ENCODE data around the gene PGBD2.

The PGBD2 gene

DNA sequence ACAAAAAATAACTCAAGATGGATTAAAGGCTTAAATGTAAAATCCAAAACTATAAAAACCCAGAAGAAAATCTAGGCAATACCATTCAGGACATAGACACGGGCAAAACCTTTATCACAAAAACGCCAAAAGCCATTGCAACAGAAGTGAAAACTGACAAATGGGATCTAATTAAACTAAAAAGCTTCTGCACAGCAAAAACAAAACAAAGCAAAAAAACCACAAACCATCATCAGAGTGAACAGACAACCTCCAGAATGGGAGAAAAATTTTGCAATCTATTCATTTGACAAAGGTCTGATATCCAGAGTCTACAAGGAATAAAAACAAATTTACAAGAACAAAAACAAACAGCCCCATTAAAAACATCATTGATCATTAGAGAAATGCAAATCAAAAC lies 4.5 kb upstream of the PGBD2 start:
- TF ChIP-seq, protein P1, sequence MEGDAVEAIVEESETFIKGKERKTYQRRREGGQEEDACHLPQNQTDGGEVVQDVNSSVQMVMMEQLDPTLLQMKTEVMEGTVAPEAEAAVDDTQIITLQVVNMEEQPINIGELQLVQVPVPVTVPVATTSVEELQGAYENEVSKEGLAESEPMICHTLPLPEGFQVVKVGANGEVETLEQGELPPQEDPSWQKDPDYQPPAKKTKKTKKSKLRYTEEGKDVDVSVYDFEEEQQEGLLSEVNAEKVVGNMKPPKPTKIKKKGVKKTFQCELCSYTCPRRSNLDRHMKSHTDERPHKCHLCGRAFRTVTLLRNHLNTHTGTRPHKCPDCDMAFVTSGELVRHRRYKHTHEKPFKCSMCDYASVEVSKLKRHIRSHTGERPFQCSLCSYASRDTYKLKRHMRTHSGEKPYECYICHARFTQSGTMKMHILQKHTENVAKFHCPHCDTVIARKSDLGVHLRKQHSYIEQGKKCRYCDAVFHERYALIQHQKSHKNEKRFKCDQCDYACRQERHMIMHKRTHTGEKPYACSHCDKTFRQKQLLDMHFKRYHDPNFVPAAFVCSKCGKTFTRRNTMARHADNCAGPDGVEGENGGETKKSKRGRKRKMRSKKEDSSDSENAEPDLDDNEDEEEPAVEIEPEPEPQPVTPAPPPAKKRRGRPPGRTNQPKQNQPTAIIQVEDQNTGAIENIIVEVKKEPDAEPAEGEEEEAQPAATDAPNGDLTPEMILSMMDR (conservative IDR thresholded peaks at IDR 0.05; ENCODE audit: low read depth, low read length) = no peak
- Histone ChIP-seq H3K27ac (no peak overlapping the region), H4K20me1 (ENCODE audit: insufficient read depth) (no peaks in the 10 kb centered on the region), H2AFZ (ENCODE audit: low read depth) (no peak overlapping the region), H3K4me2 (peak overlapping the region; percentile 41), H3K4me1 (ENCODE audit: low read depth, poor library complexity, severe bottlenecking) (peaks cover 23% of the 10 kb centered on the region), H3K9ac (no peak overlapping the region), H3K79me2 (ENCODE audit: insufficient read depth, low read depth) (no peaks in the 10 kb centered on the region), H3K27me3 (ENCODE audit: insufficient read depth, low read depth) (no peaks in the 10 kb centered on the region), H3K4me3 (IDR thresholded peaks at IDR 0.05; ENCODE audit: insufficient read depth, low read depth, low read length) (no peak overlapping the region), H3K36me3 (ENCODE audit: insufficient read depth) (no peaks in the 10 kb centered on the region)

DNA sequence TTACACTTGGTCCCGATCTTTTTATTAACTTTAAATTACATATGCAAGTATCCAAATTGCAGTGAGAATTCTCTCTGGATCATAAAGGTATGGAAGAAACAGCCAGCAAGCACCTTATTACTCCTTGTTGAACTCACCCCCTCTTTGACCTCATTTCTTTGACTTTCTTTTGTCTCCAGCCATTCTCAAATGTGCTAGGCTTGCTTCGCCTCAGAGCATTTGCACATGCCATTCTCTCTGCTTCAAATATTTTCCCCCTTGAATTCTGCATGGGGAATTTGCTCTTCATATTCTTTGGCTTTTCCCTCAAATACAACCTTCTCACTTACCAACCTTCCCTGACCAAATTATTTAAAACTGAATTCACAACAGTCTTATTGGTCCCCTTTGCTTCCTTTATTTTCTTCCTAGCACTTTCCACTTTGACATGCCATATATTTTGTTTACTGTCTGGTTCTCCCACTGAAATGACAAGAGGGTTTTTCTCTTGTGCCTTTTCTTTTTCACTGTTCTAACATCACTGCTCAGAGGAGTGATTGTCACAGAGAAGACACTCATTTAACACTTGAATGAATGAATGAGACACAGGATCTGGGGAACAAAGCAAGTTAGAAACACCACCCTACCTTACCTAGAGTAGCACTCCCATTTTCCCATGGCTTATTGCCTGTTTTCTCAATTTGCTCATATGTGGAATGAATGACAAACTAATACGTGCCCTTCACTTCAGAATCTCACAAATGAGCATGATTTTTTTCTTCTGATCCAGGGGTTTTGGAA lies 1.4 kb upstream of the PGBD2 start:
- Histone ChIP-seq H3K79me2 (ENCODE audit: insufficient read depth, low read depth) (peaks cover 29% of the 10 kb centered on the region; the same call in 1 of the 2 replicates), H3K27ac (no peak overlapping the region), H3K36me3 (ENCODE audit: insufficient read depth) (no peaks in the 10 kb centered on the region), H2AFZ (ENCODE audit: low read depth) (peak overlapping the region; percentile 86; the same call in 1 of the 2 replicates), H3K27me3 (ENCODE audit: insufficient read depth, low read depth) (no peaks in the 10 kb centered on the region), H3K4me2 (peak overlapping the region; percentile 99), H4K20me1 (ENCODE audit: insufficient read depth) (no peaks in the 10 kb centered on the region), H3K4me1 (ENCODE audit: low read depth, poor library complexity, severe bottlenecking) (peaks cover 42% of the 10 kb centered on the region), H3K4me3 (IDR thresholded peaks at IDR 0.05; ENCODE audit: insufficient read depth, low read depth, low read length) (no peak overlapping the region), H3K9ac (no peak overlapping the region)
- TF ChIP-seq, protein P1 (conservative IDR thresholded peaks at IDR 0.05; ENCODE audit: low read depth, low read length) = no peak

DNA sequence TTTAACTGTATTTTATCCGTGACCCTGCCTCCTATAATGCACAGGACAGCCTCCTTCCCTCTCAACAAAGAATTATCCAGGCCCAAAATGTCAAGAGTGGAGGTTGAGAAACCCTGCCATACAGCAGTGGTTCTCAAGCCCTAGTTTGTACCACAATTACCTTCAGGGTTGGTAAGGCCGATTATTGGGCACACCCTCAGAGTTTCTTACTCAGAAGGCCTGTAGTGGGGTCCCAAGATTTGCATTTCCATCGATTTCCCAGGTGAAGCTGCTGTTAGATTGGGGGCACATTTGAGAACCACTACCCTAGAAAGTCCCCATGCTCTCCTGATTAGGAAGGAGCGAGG lies 400 bp upstream of the PGBD2 start:
- Histone ChIP-seq H3K4me2 (peak overlapping the region; percentile 99), H3K9ac (peak overlapping the region; percentile 75), H3K27me3 (ENCODE audit: insufficient read depth, low read depth) (no peaks in the 10 kb centered on the region), H3K4me1 (ENCODE audit: low read depth, poor library complexity, severe bottlenecking) (peaks cover 47% of the 10 kb centered on the region), H2AFZ (ENCODE audit: low read depth) (peak overlapping the region; percentile 86), H4K20me1 (ENCODE audit: insufficient read depth) (no peaks in the 10 kb centered on the region), H3K4me3 (IDR thresholded peaks at IDR 0.05; ENCODE audit: insufficient read depth, low read depth, low read length) (peak overlapping the region; percentile 91), H3K36me3 (ENCODE audit: insufficient read depth) (no peaks in the 10 kb centered on the region), H3K27ac (peak overlapping the region; percentile 79), H3K79me2 (ENCODE audit: insufficient read depth, low read depth) (peaks cover 35% of the 10 kb centered on the region; the same call in 1 of the 2 replicates)
- TF ChIP-seq, protein P1 (conservative IDR thresholded peaks at IDR 0.05; ENCODE audit: low read depth, low read length) = no peak

DNA sequence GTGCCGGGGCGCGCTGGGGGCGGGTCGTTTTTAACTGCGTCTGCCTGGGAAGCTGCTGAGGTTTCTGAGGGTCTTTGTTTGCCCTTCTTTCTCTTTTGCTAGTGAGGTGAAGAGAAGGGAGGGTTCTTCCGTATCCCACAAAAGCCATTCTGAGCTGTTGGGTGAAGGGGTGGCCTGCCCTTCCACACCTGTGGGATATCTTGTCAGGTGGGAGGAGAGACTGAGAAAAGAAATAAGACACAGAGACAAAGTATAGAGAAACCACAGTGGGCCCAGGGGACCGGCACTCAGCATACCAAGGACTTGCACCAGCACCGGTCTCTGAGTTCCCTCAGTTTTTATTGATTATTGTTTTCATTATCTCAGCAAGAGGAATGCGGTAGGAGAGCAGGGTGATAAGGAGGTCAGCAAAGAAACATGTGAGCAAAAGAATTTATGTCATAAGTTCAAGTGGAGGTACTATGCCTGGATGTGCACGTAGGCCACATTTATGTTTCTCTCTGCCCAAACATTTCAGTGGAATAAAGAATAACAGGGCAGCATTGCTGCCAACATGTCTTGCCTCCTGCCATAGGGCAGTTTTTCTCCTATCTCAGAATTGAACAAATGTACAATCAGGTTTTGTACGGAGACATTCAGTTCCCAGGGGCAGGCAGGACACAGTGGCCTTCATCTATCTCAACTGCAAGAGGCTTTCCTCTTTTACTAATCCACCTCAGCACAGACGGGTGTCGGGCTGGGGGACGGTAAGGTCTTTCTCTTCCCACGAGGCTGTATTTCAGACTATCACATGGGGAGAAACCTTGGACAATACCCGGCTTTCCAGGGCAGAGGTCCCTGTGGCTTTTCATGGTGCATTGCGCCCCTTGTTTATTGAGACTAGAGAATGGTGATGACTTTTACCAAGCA lies 972 bp downstream of the PGBD2 start:
- Histone ChIP-seq H3K79me2 (ENCODE audit: insufficient read depth, low read depth) (peaks cover 35% of the 10 kb centered on the region; the same call in 1 of the 2 replicates), H3K4me3 (IDR thresholded peaks at IDR 0.05; ENCODE audit: insufficient read depth, low read depth, low read length) (peak overlapping the region; percentile 11), H3K4me1 (ENCODE audit: low read depth, poor library complexity, severe bottlenecking) (peaks cover 35% of the 10 kb centered on the region), H3K36me3 (ENCODE audit: insufficient read depth) (no peaks in the 10 kb centered on the region), H3K27ac (peak overlapping the region; percentile 34; the same call in 1 of the 2 replicates), H4K20me1 (ENCODE audit: insufficient read depth) (no peaks in the 10 kb centered on the region), H3K9ac (peak overlapping the region; percentile 56; the same call in 1 of the 2 replicates), H2AFZ (ENCODE audit: low read depth) (peak overlapping the region; percentile 42; the same call in 1 of the 2 replicates), H3K27me3 (ENCODE audit: insufficient read depth, low read depth) (no peaks in the 10 kb centered on the region), H3K4me2 (peak overlapping the region; percentile 84)
- TF ChIP-seq, protein P1 (conservative IDR thresholded peaks at IDR 0.05; ENCODE audit: low read depth, low read length) = no peak
